H1 (cell line): Measurements from ENCODE around the gene MITF.

Experiments
- ASH2L ChIP-seq: fragments of 200-600, 300-600 bp; sonication (generic); IDR thresholded peaks from one replicate; pipeline ENCODE4 v1.7.1; 2017; ENCODE audit warnings: low read length
- BRCA1 ChIP-seq: IDR thresholded peaks from 2 replicates; pipeline ENCODE4 v1.6.1; 2012; ENCODE audit warnings: low read depth, low read length, improper control_type of control experiment
- NRF1 ChIP-seq: IDR thresholded peaks from 2 replicates; pipeline ENCODE4 v1.6.1; 2011; ENCODE audit warnings: mild to moderate bottlenecking, low read depth, low read length, improper control_type of control experiment
- POLR2A ChIP-seq, 2 experiments: IDR thresholded peaks; 1 replicate in 1 of 2; 2 replicates in 1 of 2; pipeline ENCODE4 v1.6.1; 2011; ENCODE audit warnings: low read depth in 2 of 2, low read length in 2 of 2, mild to moderate bottlenecking in 2 of 2; ENCODE audit errors: control extremely low read depth in 1 of 2
- TF ChIP-seq, protein P1 (sequence below), 3 experiments: IDR thresholded peaks; 1 replicate in 2 of 3; 2 replicates in 1 of 3; pipeline versions ENCODE4 v1.5.1 to v1.6.1; 2011; ENCODE audit warnings: low read length in 3 of 3, mild to moderate bottlenecking in 3 of 3, inconsistent platforms in 2 of 3, low read depth in 1 of 3, moderate library complexity in 1 of 3; ENCODE audit not compliant: insufficient read depth in 1 of 3; ENCODE audit errors: control extremely low read depth in 1 of 3

DNA sequence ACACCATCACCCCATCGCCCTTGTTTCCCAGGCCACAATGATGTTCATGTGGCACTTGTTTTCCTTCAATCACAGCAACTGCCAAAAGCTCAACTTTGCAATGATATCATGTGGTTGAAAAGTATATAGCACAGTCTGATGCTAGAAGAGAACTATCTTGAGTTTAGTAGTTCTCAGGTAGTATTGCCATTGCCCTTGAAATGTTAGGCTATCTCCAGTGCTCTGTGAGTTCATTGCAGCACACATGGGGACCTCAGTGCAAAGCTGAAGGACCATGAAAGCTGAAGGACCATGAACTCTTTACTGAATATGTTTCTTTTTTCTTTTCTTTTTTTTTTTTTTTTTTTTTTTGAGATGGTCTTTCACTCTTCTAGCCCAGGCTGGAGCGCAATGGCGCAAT is 224.4 kb downstream of the MITF start:
- TF ChIP-seq NRF1 = no peak
- TF ChIP-seq ASH2L = no peak
- TF ChIP-seq BRCA1 = no peak
- TF ChIP-seq POLR2A (IDR thresholded peaks at IDR 0.05; ENCODE audit: control extremely low read depth in 1 of 2, low read depth in 2 of 2, low read length in 2 of 2) = no peak
- TF ChIP-seq, protein P1, sequence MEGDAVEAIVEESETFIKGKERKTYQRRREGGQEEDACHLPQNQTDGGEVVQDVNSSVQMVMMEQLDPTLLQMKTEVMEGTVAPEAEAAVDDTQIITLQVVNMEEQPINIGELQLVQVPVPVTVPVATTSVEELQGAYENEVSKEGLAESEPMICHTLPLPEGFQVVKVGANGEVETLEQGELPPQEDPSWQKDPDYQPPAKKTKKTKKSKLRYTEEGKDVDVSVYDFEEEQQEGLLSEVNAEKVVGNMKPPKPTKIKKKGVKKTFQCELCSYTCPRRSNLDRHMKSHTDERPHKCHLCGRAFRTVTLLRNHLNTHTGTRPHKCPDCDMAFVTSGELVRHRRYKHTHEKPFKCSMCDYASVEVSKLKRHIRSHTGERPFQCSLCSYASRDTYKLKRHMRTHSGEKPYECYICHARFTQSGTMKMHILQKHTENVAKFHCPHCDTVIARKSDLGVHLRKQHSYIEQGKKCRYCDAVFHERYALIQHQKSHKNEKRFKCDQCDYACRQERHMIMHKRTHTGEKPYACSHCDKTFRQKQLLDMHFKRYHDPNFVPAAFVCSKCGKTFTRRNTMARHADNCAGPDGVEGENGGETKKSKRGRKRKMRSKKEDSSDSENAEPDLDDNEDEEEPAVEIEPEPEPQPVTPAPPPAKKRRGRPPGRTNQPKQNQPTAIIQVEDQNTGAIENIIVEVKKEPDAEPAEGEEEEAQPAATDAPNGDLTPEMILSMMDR (IDR thresholded peaks at IDR 0.05; ENCODE audit: control extremely low read depth in 1 of 3, insufficient read depth in 1 of 3, low read depth in 1 of 3, low read length in 3 of 3) = no peak
